OCI-LY7 (cell line): ENCODE results near the gene CSTPP1.

Experiments
- EZH2phosphoT487 ChIP-seq: fragments of 200-600 bp; sonication (generic); IDR thresholded peaks from 2 replicates; pipeline ENCODE4 v1.6.1; 2018; ENCODE audit warnings: low read depth, borderline replicate concordance, mild to moderate bottlenecking, mixed run types, antibody characterized with exemption, low read length, moderate library complexity, mixed read lengths
- TF ChIP-seq, protein P1 (sequence below): fragments of 200-600 bp; sonication (generic); conservative IDR thresholded peaks from 2 replicates; pipeline ENCODE4 v1.5.1; 2014; ENCODE audit warnings: mild to moderate bottlenecking, antibody characterized with exemption, low read length, moderate library complexity, mixed read lengths

- no peak for TF ChIP-seq EZH2phosphoT487
- TF ChIP-seq, protein P1, sequence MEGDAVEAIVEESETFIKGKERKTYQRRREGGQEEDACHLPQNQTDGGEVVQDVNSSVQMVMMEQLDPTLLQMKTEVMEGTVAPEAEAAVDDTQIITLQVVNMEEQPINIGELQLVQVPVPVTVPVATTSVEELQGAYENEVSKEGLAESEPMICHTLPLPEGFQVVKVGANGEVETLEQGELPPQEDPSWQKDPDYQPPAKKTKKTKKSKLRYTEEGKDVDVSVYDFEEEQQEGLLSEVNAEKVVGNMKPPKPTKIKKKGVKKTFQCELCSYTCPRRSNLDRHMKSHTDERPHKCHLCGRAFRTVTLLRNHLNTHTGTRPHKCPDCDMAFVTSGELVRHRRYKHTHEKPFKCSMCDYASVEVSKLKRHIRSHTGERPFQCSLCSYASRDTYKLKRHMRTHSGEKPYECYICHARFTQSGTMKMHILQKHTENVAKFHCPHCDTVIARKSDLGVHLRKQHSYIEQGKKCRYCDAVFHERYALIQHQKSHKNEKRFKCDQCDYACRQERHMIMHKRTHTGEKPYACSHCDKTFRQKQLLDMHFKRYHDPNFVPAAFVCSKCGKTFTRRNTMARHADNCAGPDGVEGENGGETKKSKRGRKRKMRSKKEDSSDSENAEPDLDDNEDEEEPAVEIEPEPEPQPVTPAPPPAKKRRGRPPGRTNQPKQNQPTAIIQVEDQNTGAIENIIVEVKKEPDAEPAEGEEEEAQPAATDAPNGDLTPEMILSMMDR = no peak
These were observed 22.2 kb downstream of the CSTPP1 start for GRCh38 chr11:46958777-46959176.
